Transverse colon (tissue), 4 donors: Measurements from ENCODE around the gene PTGER1. TPM values are rescaled to one million over a fixed set of nuclear protein-coding genes. Genes with fewer than 3 reads are reported as not detected.

Experiments used
- DNase-seq: peaks from one replicate; pipeline ENCODE4 v3.0.0-alpha.2; 2019
- H3K27ac ChIP-seq, 4 donors: fragments of 200-600 bp; sonication (generic); 2 replicates each; pipeline ENCODE4 v1.5.1; 2016 to 2018; ENCODE audit warnings: inconsistent platforms in 4 of 4
- H3K27me3 ChIP-seq: fragments of 200-600 bp; sonication (generic); 2 replicates; pipeline ENCODE4 v1.5.1; 2017; ENCODE audit warnings: inconsistent platforms
- H3K36me3 ChIP-seq, 4 donors: fragments of 200-600 bp; sonication (generic); 2 replicates each; pipeline ENCODE4 v1.5.1; 2017 to 2019; ENCODE audit warnings: inconsistent platforms in 4 of 4
- H3K4me1 ChIP-seq, 4 donors: fragments of 200-600 bp; sonication (generic); 2 replicates each; pipeline ENCODE4 v1.5.1; 2017 to 2020; ENCODE audit warnings: inconsistent platforms in 4 of 4
- H3K4me3 ChIP-seq, 4 donors: fragments of 200-600 bp; sonication (generic); 1 replicate in 1 of 4; 2 replicates in 3 of 4; pipeline versions ENCODE4 v1.5.1 to v1.6.1; 2017 to 2019; ENCODE audit warnings: inconsistent platforms in 4 of 4
- H3K9me3 ChIP-seq, 2 donors: fragments of 200-600 bp; sonication (generic); 2 replicates each; pipeline ENCODE4 v1.5.1; 2017 to 2019; ENCODE audit warnings: inconsistent platforms in 2 of 2
- EP300 ChIP-seq: sonication (generic); formaldehyde crosslinking; IDR thresholded peaks from one replicate; pipeline ENCODE4 v1.6.1; 2017; ENCODE audit warnings: antibody characterized with exemption, low read depth
- POLR2A ChIP-seq: fragments of 450-650 bp; IDR thresholded peaks from one replicate; pipeline ENCODE4 v1.6.1; 2016; ENCODE audit warnings: antibody characterized with exemption, mild to moderate bottlenecking, moderate library complexity
- POLR2AphosphoS5 ChIP-seq, 3 donors: sonication (generic); formaldehyde crosslinking; IDR thresholded peaks; one replicate each; pipeline ENCODE4 v1.6.1; 2016; ENCODE audit warnings: antibody characterized with exemption in 3 of 3
- WGBS, 2 donors: methylation state at CpG; one replicate each; pipeline ENCODE4 v1.1.5; 2018; ENCODE audit warnings: low coverage in 1 of 2; 5-methylcytosine and 5-hydroxymethylcytosine counted together
- in situ Hi-C, 4 donors: fragments of 200-750 bp; cut with MboI; loops; one replicate each; pipeline versions ENCODE4 v1.15.0 to v1.15.1; 2017; ENCODE audit warnings: low sequenced_read_pairs in 3 of 4, low pct_ligation_motif_present in 1 of 4, low pct_unique_long_range_greater_than_20kb in 1 of 4
- intact Hi-C: fragments of 100-400 bp; cut with DNase I; formaldehyde crosslinking; loops from one replicate; pipeline ENCODE4 v1.15.1; 2023; ENCODE audit warnings: low total_unique reads
- total RNA-seq, 4 donors: library from RNA; depleted of rRNA; stranded (reverse); fragments of >200 nt; gene quantifications; one replicate each; pipeline ENCODE4 v1.1.0, GENCODE V29; 2016
- TF ChIP-seq, protein P1 (sequence below), 5 experiments: fragments of 200-600 bp in 3 of 5; fragments of 450-650 bp in 2 of 5; sonication (generic) in 3 of 5; IDR thresholded peaks; 1 replicate in 2 of 5; 2 replicates in 3 of 5; pipeline ENCODE4 v1.5.1; 2016 to 2017; ENCODE audit warnings: antibody characterized with exemption in 5 of 5, inconsistent platforms in 3 of 5, mild to moderate bottlenecking in 2 of 5, moderate library complexity in 1 of 5

PTGER1 gene
- total RNA-seq, 4 donors from 2014 or later = 1.1 to 1.2 TPM; not detected in 2

DNA sequence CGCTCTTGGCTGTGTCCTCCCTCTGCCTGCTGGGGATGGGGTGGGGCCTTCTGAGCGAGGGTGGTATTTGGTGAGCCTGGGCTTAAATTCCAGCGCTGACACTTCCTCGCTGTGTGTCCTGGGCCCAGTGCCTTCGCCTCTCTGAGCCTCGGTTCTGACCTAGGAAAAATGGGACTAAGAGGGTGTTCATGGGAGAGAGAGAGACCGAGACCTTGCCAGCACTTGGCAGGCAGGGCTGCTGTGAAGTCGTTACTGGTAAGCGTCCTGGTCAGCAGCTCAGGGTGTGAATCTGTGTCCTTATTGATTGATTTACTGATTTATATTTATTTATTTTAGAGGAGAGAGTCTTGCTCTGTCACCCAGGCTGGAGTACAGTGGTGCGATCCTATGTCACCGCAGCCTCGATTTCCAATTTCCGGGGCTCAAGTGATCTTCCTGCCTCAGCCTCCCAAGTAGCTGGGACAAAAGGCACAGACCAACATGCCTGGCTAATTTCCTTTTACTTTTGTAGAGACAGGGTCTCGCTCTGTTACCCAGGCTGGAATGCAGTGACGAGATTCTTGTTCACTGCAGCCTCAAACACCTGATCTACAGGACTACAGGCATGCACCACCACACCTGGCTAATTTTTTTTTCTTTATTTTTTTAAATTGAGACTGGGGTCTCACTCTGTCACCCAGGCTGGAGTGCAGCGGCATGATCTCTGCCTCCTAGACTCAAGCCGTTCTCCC is 39.7 kb downstream of the PTGER1 start:
- no peak overlapping the region for H3K4me3 ChIP-seq

DNA sequence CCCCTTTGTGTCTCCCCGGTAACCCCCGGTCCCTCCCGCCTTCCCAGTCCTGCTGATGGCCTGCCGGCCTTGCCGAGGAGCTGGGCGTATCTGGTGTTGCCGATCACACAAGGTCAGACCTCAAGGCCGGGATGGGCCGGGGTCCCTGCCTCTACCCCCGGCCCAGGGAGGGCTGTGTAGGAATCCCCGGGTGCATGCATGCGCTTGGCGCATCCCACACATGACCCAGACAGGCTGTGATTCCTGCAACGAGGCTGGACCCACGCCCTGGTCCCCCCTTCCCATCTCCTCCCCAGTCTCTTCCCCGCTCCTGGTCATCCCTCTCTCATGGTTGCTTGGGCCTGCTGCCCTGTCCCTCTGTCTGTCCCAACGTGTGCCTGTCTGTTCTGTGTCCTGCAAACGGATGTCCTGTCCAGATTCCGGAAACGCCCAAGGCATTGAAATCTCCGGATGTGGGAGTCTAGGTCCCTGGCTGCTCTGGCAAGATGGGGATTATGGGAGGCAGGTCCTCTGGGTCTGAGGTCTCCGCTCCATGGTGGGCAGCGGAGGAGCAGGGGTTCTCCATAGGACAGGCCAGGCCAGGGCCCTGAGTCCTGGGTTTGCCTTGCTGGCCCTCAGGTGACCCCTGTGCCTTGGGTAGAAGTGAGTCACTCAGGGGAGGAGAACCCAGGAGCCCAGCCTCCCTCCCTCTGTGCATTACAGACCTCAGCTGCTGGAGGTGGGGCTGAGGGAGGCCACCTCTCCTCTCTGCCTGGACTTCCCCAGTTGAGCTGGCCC is 40.4 kb downstream of the PTGER1 start:
- Histone ChIP-seq H3K9me3 (no peaks in the 10 kb centered on the region), H3K27ac (peak overlapping the region; percentile 73 to 94 (median 87)), H3K36me3 (no peaks in the 10 kb centered on the region), H3K4me1 (peaks cover 14 to 39% (median 31%) of the 10 kb centered on the region in 4 donors), H3K4me3 (peak overlapping the region in 2 of 4 donors; percentile 82 to 85), H3K27me3 (peaks cover 18% of the 10 kb centered on the region)
- DNase-seq = peak; percentile 59
- TF ChIP-seq POLR2AphosphoS5 (IDR thresholded peaks at IDR 0.05) (peak in 1 of 3 donors; percentile 16), POLR2A (no peak)
- intact Hi-C loops (no loop called here), in situ Hi-C loops (no loop called here)
- 55% methylated on average over 23 of the region's 23 CpGs; no CpG with 5 or more reads in 1 of the 2 donors for WGBS, 2 donors

More for the DNA sequence above, 39.7 kb downstream of the PTGER1 start:
- TF ChIP-seq, protein P1, sequence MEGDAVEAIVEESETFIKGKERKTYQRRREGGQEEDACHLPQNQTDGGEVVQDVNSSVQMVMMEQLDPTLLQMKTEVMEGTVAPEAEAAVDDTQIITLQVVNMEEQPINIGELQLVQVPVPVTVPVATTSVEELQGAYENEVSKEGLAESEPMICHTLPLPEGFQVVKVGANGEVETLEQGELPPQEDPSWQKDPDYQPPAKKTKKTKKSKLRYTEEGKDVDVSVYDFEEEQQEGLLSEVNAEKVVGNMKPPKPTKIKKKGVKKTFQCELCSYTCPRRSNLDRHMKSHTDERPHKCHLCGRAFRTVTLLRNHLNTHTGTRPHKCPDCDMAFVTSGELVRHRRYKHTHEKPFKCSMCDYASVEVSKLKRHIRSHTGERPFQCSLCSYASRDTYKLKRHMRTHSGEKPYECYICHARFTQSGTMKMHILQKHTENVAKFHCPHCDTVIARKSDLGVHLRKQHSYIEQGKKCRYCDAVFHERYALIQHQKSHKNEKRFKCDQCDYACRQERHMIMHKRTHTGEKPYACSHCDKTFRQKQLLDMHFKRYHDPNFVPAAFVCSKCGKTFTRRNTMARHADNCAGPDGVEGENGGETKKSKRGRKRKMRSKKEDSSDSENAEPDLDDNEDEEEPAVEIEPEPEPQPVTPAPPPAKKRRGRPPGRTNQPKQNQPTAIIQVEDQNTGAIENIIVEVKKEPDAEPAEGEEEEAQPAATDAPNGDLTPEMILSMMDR (IDR thresholded peaks at IDR 0.05) = no peak
- no peak for TF ChIP-seq POLR2A
- TF ChIP-seq POLR2AphosphoS5 (IDR thresholded peaks at IDR 0.05) = no peak
- no peak for TF ChIP-seq EP300
- peak overlapping the region; percentile 73 to 94 (median 87) for H3K27ac ChIP-seq
- H3K4me1 ChIP-seq = peaks cover 18 to 44% (median 34%) of the 10 kb centered on the region in 4 donors
- no peaks in the 10 kb centered on the region for H3K36me3 ChIP-seq
- H3K27me3 ChIP-seq = peaks cover 18% of the 10 kb centered on the region
- no peak for DNase-seq
- in situ Hi-C loops (no loop called here), intact Hi-C loops (no loop called here)
- H3K9me3 ChIP-seq = no peaks in the 10 kb centered on the region
- WGBS, 2 donors = 72 to 100% methylated on average over 2 to 17 of the region's 17 CpGs

DNA sequence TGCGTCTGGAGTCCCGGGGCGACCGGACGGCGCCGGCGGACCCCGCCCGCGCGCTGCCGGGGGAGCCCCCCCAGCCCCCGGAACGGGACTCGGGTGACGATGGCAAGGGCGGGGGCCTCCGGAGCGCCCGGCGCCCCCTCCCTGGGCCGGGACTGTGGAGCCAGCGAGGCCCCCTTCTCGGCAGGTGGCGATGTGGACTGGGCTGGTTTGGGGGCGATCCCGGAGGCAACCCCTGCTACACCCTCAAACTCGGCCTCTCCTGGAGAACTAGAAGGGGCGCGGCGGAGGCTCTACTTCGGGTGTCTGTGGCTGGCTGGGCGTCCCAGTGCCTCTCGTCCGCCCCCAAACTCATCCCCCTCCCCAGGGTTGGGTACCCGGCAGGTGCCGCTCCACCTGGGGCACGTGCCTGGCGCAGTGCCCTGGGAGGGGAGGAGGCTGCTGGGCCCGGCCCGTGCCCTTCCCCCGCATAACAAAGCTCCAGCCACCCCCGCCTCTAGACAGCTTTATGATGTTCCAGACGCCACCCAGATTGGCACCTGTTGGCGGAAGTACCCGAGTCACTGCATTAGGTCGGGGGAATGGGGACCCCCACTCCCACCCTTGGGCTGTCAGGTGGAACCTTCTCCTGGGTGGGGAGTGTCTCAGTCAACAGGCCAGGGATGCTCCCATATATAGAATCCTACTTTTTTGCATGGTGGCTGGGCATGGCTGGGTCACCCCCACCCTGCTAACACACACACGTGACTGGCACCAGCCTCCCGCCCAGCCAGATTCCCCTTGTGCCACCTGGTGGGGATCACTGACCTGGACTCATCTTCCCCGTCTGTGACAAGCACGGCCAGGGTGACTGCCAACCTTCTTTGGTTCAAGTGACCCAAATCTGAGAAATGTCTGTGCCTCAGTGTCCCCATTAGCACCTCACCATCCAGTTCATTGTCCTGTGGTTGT is 41.3 kb downstream of the PTGER1 start:
- Histone ChIP-seq H3K4me3 (peak overlapping the region; percentile 59 to 85 (median 74)), H3K4me1 (peaks cover 14 to 34% (median 28%) of the 10 kb centered on the region in 4 donors), H3K27me3 (peaks cover 18% of the 10 kb centered on the region), H3K36me3 (no peaks in the 10 kb centered on the region), H3K9me3 (no peaks in the 10 kb centered on the region), H3K27ac (peak overlapping the region; percentile 73 to 94 (median 87))
- intact Hi-C loops (no loop called here), in situ Hi-C loops (no loop called here)
- WGBS, 2 donors = 4% methylated on average over 17 of the region's 52 CpGs; no CpG with 5 or more reads in 1 of the 2 donors
- DNase-seq = peak; percentile 75
- TF ChIP-seq POLR2A (no peak), POLR2AphosphoS5 (IDR thresholded peaks at IDR 0.05) (no peak), EP300 (no peak)
- TF ChIP-seq, protein P1 (IDR thresholded peaks at IDR 0.05) = peak in 2 of 5 experiments; percentile 7 to 34

DNA sequence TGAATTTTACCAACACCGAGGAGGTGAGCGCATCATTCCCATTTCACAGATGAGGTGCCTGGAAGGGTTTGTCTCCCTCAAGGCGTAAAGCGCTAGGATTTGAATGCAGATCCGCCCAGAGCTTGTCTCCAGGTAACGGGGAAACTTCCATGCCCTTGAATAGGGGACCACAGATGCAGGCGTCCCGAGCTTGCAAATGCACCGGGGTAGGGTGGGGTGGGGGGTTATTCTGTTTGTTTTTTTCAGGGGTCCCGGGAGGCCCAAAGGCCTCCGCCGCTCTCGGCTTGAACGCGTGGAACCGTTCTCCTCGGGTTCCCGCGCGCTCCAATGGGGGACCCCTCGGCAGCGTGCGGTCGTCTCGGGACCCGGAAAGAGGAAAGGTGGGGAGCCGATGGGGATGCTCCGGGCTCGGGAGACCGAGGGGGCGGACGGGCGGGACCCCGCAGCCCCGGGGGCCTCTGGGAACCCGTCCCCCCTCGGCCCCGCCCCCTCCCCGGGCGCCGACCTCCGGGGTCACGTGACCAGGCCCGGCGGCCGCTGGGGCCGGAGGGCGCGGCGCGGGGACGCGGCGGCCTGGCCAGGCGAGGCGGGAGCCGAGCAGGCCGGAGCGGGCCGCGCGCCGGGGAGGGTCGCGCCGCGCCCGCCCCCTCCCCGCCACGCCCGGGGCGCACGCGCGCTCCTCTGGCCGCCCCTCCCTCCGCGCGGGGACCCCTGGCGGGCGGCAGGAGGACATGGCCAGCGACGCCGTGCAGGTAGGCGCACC is 42.2 kb downstream of the PTGER1 start, which contains the start of gene PKN1:
Gene PKN1 (plus strand): TSS at position 516 of the 763 bp plus-strand sequence. CDS start 216 bp downstream, at position 732.
- Histone ChIP-seq H3K27me3 (peaks cover 18% of the 10 kb centered on the region), H3K36me3 (no peaks in the 10 kb centered on the region), H3K4me1 (peaks cover 14 to 34% (median 28%) of the 10 kb centered on the region in 4 donors), H3K27ac (peak within 1 kb of the TSS; percentile 73 to 94 (median 87)), H3K9me3 (no peaks in the 10 kb centered on the region), H3K4me3 (peak within 1 kb of the TSS; percentile 59 to 85 (median 74))
- in situ Hi-C loops = no loop called here
- TF ChIP-seq EP300 (no peak), POLR2A (no peak), POLR2AphosphoS5 (IDR thresholded peaks at IDR 0.05) (no peak)
- TF ChIP-seq, protein P1 (IDR thresholded peaks at IDR 0.05) = no peak
- intact Hi-C loops = no loop called here
- peak; percentile 59 for DNase-seq
- WGBS, 2 donors = 0 to 10% methylated on average over 7 to 21 of the region's 85 CpGs
